ENCODE results near the gene NIPAL1. TPM values are rescaled to one million over a fixed set of nuclear protein-coding genes. Genes with fewer than 3 reads are reported as not detected.

The NIPAL1 gene
- total and polyA plus RNA-seq, 2 donors (not counting 3 experiments of a cell fraction or from before 2014, with no cell fraction given), result 0.36 to 1.7 TPM

DNA sequence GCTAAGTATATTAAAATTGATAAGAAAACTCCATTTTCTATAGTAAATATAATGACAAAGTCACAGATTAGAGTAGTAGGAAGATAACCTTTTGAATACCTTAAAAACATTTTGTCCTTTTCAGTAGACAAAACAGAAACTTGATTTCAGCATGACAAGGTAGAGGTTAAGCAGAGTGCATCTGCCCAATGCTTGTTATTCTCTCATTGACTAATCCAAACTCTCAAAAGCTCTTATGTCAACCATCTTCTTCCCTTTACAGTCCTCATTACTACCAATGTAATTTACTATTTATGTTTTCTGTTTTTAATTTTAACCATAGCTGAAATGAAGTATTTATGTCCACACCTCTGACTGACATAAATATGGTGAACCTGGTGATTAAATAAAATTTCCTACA is 11.1 kb downstream of the NIPAL1 start:
- Histone ChIP-seq H3K9me3 (replicated peaks; ENCODE audit: control insufficient read depth, insufficient read depth, low read length) (no peaks in the 10 kb centered on the region), H3K4me2 (ENCODE audit: insufficient read depth, low read length) (no peak overlapping the region), H4K20me1 (replicated peaks; ENCODE audit: control insufficient read depth, extremely low read depth, insufficient read depth, low read length) (no peaks in the 10 kb centered on the region), H2AFZ (ENCODE audit: low read depth, low read length) (no peak overlapping the region), H3K27me3 (ENCODE audit: control insufficient read depth in 2 of 2, insufficient read depth in 2 of 2, low read length in 2 of 2) (no peaks in the 10 kb centered on the region), H3K4me1 (ENCODE audit: control insufficient read depth, extremely low read depth, insufficient read depth, low read length) (no peaks in the 10 kb centered on the region), H3K9ac (replicated peaks; ENCODE audit: extremely low read depth, insufficient read depth, low read length) (no peak overlapping the region), H3K36me3 (ENCODE audit: control insufficient read depth in 2 of 2, extremely low read depth in 1 of 2, insufficient read depth in 2 of 2, low read length in 2 of 2) (no peaks in the 10 kb centered on the region), H3K27ac (ENCODE audit: insufficient read depth, low read depth, low read length) (no peak overlapping the region), H3K79me2 (ENCODE audit: control insufficient read depth, insufficient read depth, low read length) (no peaks in the 10 kb centered on the region), H3K4me3 (replicated peaks in 1 of 3; ENCODE audit: insufficient read depth in 1 of 3, low read depth in 1 of 3, low read length in 3 of 3) (no peak overlapping the region), H3K9me1 (replicated peaks; ENCODE audit: control insufficient read depth, extremely low read depth, insufficient read depth, low read length) (no peaks in the 10 kb centered on the region)
- CTCF ChIA-PET, result no interaction called here
- TF ChIP-seq, protein P1, sequence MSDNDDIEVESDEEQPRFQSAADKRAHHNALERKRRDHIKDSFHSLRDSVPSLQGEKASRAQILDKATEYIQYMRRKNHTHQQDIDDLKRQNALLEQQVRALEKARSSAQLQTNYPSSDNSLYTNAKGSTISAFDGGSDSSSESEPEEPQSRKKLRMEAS (IDR thresholded peaks at IDR 0.05; ENCODE audit: insufficient read depth, insufficient read length), result no peak
- TF ChIP-seq EZH2 (IDR thresholded peaks at IDR 0.05; ENCODE audit: borderline replicate concordance, low read depth, low read length, severe bottlenecking) (no peak), FOS (IDR thresholded peaks at IDR 0.05; ENCODE audit: borderline replicate concordance, insufficient read depth, low read length) (no peak), POLR2AphosphoS5 (IDR thresholded peaks at IDR 0.05; ENCODE audit: insufficient read depth, low read depth, low read length) (no peak), MYC (IDR thresholded peaks at IDR 0.05; ENCODE audit: low read depth, low read length) (no peak), JUN (IDR thresholded peaks at IDR 0.05; ENCODE audit: borderline replicate concordance, insufficient read depth, insufficient read length, low read depth) (no peak), POLR2A (IDR thresholded peaks at IDR 0.05; ENCODE audit: low read depth, low read length) (no peak), GATA2 (IDR thresholded peaks at IDR 0.05; ENCODE audit: insufficient read depth, insufficient read length, low read depth, low read length) (no peak)
- TF ChIP-seq, protein P2, sequence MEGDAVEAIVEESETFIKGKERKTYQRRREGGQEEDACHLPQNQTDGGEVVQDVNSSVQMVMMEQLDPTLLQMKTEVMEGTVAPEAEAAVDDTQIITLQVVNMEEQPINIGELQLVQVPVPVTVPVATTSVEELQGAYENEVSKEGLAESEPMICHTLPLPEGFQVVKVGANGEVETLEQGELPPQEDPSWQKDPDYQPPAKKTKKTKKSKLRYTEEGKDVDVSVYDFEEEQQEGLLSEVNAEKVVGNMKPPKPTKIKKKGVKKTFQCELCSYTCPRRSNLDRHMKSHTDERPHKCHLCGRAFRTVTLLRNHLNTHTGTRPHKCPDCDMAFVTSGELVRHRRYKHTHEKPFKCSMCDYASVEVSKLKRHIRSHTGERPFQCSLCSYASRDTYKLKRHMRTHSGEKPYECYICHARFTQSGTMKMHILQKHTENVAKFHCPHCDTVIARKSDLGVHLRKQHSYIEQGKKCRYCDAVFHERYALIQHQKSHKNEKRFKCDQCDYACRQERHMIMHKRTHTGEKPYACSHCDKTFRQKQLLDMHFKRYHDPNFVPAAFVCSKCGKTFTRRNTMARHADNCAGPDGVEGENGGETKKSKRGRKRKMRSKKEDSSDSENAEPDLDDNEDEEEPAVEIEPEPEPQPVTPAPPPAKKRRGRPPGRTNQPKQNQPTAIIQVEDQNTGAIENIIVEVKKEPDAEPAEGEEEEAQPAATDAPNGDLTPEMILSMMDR (IDR thresholded peaks at IDR 0.05; ENCODE audit: extremely low read depth in 1 of 2, insufficient read depth in 1 of 2, low read depth in 1 of 2, low read length in 2 of 2), result no peak
- DNase-seq (ENCODE audit: low read depth, low spot score), result no peak
- intact Hi-C loops (cut with micrococcal nuclease) (no loop called here), dilution Hi-C loops (cut with MboI; ENCODE audit: extremely low pct_ligation_motif_present, low sequenced_read_pairs) (no loop called here)
- POLR2A ChIA-PET, result no interaction called here
- BruUV-seq (replicated peaks), result no TSS peak
- no peak for FAIRE-seq
